ENCODE measurements around the gene MCU. TPM values are rescaled to one million over a fixed set of nuclear protein-coding genes. Genes with fewer than 3 reads are reported as not detected.
"Not testable (repeated sequence)": the region's sequence is repeated elsewhere in the genome, so short reads cannot be mapped to it uniquely, and the experiment has no call there.

MCU gene
- total RNA-seq, 4 donors from 2014 or later = 14.9 to 20.6 (median 19.5) TPM

GRCh38 chr10:72757732-72758131 lies 65.8 kb downstream of the MCU start:
- Histone ChIP-seq H3K4me3 (no peak overlapping the region), H3K9me3 (no peaks in the 10 kb centered on the region), H3K4me1 (peaks cover 0 to 5% (median 2%) of the 10 kb centered on the region in 4 donors), H3K27ac (replicated peaks in 1 of 4) (no peak overlapping the region), H3K36me3 (no peaks in the 10 kb centered on the region), H3K27me3 (no peaks in the 10 kb centered on the region)
- WGBS = 92% methylated on average over 2 of the region's 2 CpGs
- DNase-seq (ENCODE audit: extremely low spot score) = no peak
- intact Hi-C loops (cut with DNase I) = no loop called here
- TF ChIP-seq POLR2AphosphoS5 (IDR thresholded peaks at IDR 0.05) (no peak), POLR2A (IDR thresholded peaks at IDR 0.05; ENCODE audit: low read depth) (no peak), CTCF (IDR thresholded peaks at IDR 0.05) (no peak), EP300 (IDR thresholded peaks at IDR 0.05) (no peak)

GRCh38 chr10:72758930-72759329 lies 67.0 kb downstream of the MCU start:
- H3K36me3 ChIP-seq; DNase-seq (ENCODE audit: extremely low spot score); intact Hi-C loops (cut with DNase I); H3K27ac ChIP-seq (replicated peaks in 1 of 4); H3K4me1 ChIP-seq; H3K4me3 ChIP-seq; H3K27me3 ChIP-seq; H3K9me3 ChIP-seq: not testable (repeated sequence)
- WGBS = 89% methylated on average over 10 of the region's 10 CpGs

- H3K4me1 ChIP-seq = peaks cover 0 to 3% (median under 1%) of the 10 kb centered on the region in 4 donors
- intact Hi-C loops (cut with DNase I) = no loop called here
- no peaks in the 10 kb centered on the region for H3K27me3 ChIP-seq
- 60% methylated on average over 1 of the region's 1 CpG for WGBS
- H3K27ac ChIP-seq (replicated peaks in 1 of 4) = no peak overlapping the region
- DNase-seq (ENCODE audit: extremely low spot score) = no peak
- no peak for TF ChIP-seq POLR2A (IDR thresholded peaks at IDR 0.05; ENCODE audit: low read depth)
- no peak for TF ChIP-seq CTCF (IDR thresholded peaks at IDR 0.05)
- no peak for TF ChIP-seq EP300 (IDR thresholded peaks at IDR 0.05)
- no peak for TF ChIP-seq POLR2AphosphoS5 (IDR thresholded peaks at IDR 0.05)
- H3K4me3 ChIP-seq = no peak overlapping the region
- H3K36me3 ChIP-seq = no peaks in the 10 kb centered on the region
- H3K9me3 ChIP-seq = no peaks in the 10 kb centered on the region
Observed at GRCh38 chr10:72759584-72759983, 67.6 kb downstream of the MCU start.

- DNase-seq (ENCODE audit: extremely low spot score) = no peak
- Histone ChIP-seq H3K4me3 (no peak overlapping the region), H3K4me1 (peaks cover 0 to 3% (median 0%) of the 10 kb centered on the region in 4 donors), H3K36me3 (no peaks in the 10 kb centered on the region), H3K9me3 (no peaks in the 10 kb centered on the region), H3K27me3 (no peaks in the 10 kb centered on the region), H3K27ac (replicated peaks in 1 of 4) (no peak overlapping the region)
- WGBS = 100% methylated on average over 1 of the region's 1 CpG
- TF ChIP-seq CTCF (IDR thresholded peaks at IDR 0.05) (no peak), POLR2AphosphoS5 (IDR thresholded peaks at IDR 0.05) (no peak), POLR2A (IDR thresholded peaks at IDR 0.05; ENCODE audit: low read depth) (no peak), EP300 (IDR thresholded peaks at IDR 0.05) (no peak)
- intact Hi-C loops (cut with DNase I) = no loop called here
Observed at GRCh38 chr10:72761498-72761897, 69.6 kb downstream of the MCU start.

DNA sequence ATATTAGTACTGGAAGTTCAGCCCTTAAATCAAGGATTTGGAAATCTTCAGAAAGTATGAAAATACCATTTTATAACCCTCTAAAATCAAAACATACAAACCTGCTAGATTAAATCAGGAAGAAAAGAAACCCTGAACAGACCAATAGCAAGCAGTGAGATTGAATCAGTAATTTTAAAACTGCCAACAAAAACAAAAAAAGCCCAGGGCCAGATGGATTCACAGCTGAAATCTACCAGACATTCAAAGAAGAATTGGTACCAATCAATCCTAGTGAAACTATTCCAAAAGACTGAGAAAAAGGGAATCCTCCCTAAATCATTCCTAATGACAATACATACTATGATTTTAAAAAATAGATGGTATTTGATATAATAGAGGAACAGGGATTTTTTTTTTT lies 70.1 kb downstream of the MCU start:
- intact Hi-C loops (cut with DNase I) = no loop called here
- no peak for DNase-seq (ENCODE audit: extremely low spot score)
- Histone ChIP-seq H3K4me1 (peaks cover 0 to 2% (median 0%) of the 10 kb centered on the region in 4 donors), H3K27ac (replicated peaks in 1 of 4) (no peak overlapping the region), H3K27me3 (no peaks in the 10 kb centered on the region), H3K36me3 (no peaks in the 10 kb centered on the region), H3K9me3 (no peaks in the 10 kb centered on the region), H3K4me3 (no peak overlapping the region)
- TF ChIP-seq POLR2AphosphoS5 (IDR thresholded peaks at IDR 0.05) = no peak

- H3K4me1 ChIP-seq = no peaks in the 10 kb centered on the region
- DNase-seq (ENCODE audit: extremely low spot score) = no peak
- H3K36me3 ChIP-seq = no peaks in the 10 kb centered on the region
- intact Hi-C loops (cut with DNase I) = no loop called here
- TF ChIP-seq CTCF (IDR thresholded peaks at IDR 0.05) (no peak), EP300 (IDR thresholded peaks at IDR 0.05) (no peak), POLR2AphosphoS5 (IDR thresholded peaks at IDR 0.05) (no peak), POLR2A (IDR thresholded peaks at IDR 0.05; ENCODE audit: low read depth) (no peak)
- no peaks in the 10 kb centered on the region for H3K9me3 ChIP-seq
- H3K4me3 ChIP-seq = no peak overlapping the region
- 94% methylated on average over 3 of the region's 3 CpGs for WGBS
- no peak overlapping the region for H3K27ac ChIP-seq (replicated peaks in 1 of 4)
- H3K27me3 ChIP-seq = no peaks in the 10 kb centered on the region
Observed at GRCh38 chr10:72763201-72763600, 71.3 kb downstream of the MCU start.
